Keratinocyte (primary cell): ENCODE data around the gene CPN2. TPM values are rescaled to one million over a fixed set of nuclear protein-coding genes. Genes with fewer than 3 reads are reported as not detected.

ENCODE experiments used
- DNase-seq: peaks from one replicate; pipeline ENCODE4 v3.0.0-alpha.2; 2011; ENCODE audit warnings: low read depth, missing footprints, low spot score
- FAIRE-seq: peaks from 2 replicates; lab custom pipeline; 2011; peaks lifted over from hg19 to GRCh38; lab: Jason Lieb, UNC
- H2AFZ ChIP-seq: 2 replicates; pipeline ENCODE4 v1.6.0; 2012; ENCODE audit warnings: low read length, control low read depth, inconsistent platforms; ENCODE audit not compliant: control insufficient read depth
- H3K27ac ChIP-seq: 2 replicates; pipeline ENCODE4 v1.5.1; 2011; ENCODE audit warnings: low read length; ENCODE audit not compliant: control insufficient read depth, insufficient read depth
- H3K27me3 ChIP-seq: 3 replicates; pipeline ENCODE4 v1.6.0; 2011; ENCODE audit warnings: low read length; ENCODE audit not compliant: control insufficient read depth, insufficient read depth; ENCODE audit errors: extremely low read depth
- H3K36me3 ChIP-seq, 2 experiments: 2 replicates in 1 of 2; 3 replicates in 1 of 2; pipeline ENCODE4 v1.5.1; 2011; ENCODE audit warnings: low read length in 2 of 2, mild to moderate bottlenecking in 1 of 2; ENCODE audit not compliant: control insufficient read depth in 2 of 2, insufficient read depth in 2 of 2; ENCODE audit errors: extremely low read depth in 1 of 2
- H3K4me1 ChIP-seq: 3 replicates; pipeline ENCODE4 v1.5.1; 2011; ENCODE audit warnings: low read length; ENCODE audit not compliant: control insufficient read depth, insufficient read depth; ENCODE audit errors: extremely low read depth
- H3K4me2 ChIP-seq: 3 replicates; pipeline ENCODE4 v1.6.0; 2011; ENCODE audit warnings: low read depth, low read length; ENCODE audit not compliant: control insufficient read depth, insufficient read depth; ENCODE audit errors: extremely low read depth
- H3K4me3 ChIP-seq, 3 experiments: fragments of 200-600 bp in 1 of 3; sonication (generic) in 1 of 3; 2 replicates in 2 of 3; 3 replicates in 1 of 3; pipeline ENCODE4 v1.5.1; 2011 to 2016; ENCODE audit warnings: low read length in 3 of 3, mild to moderate bottlenecking in 3 of 3, control low read depth in 2 of 3, inconsistent platforms in 1 of 3, low read depth in 1 of 3, mixed read lengths in 1 of 3, mixed run types in 1 of 3, moderate library complexity in 1 of 3; ENCODE audit not compliant: control insufficient read depth in 2 of 3, insufficient read depth in 2 of 3; ENCODE audit errors: extremely low read depth in 1 of 3
- H3K79me2 ChIP-seq: 2 replicates; pipeline ENCODE4 v1.6.0; 2012; ENCODE audit warnings: low read length; ENCODE audit not compliant: control insufficient read depth, insufficient read depth
- H3K9ac ChIP-seq: 3 replicates; pipeline ENCODE4 v1.6.0; 2011; ENCODE audit warnings: low read length; ENCODE audit not compliant: control insufficient read depth, insufficient read depth; ENCODE audit errors: extremely low read depth
- H3K9me1 ChIP-seq: 3 replicates; pipeline ENCODE4 v1.6.0; 2011; ENCODE audit warnings: low read length; ENCODE audit not compliant: control insufficient read depth, insufficient read depth; ENCODE audit errors: extremely low read depth
- H3K9me3 ChIP-seq: 2 replicates; pipeline ENCODE4 v1.5.1; 2012; ENCODE audit warnings: low read depth, low read length; ENCODE audit not compliant: control insufficient read depth
- H4K20me1 ChIP-seq: 3 replicates; pipeline ENCODE4 v1.6.0; 2011; ENCODE audit warnings: low read length; ENCODE audit not compliant: control insufficient read depth, insufficient read depth; ENCODE audit errors: extremely low read depth
- CTCF ChIP-seq, 3 experiments: IDR thresholded peaks in 1 of 3; conservative IDR thresholded peaks in 1 of 3; optimal IDR thresholded peaks in 1 of 3; 2 replicates in 2 of 3; 3 replicates in 1 of 3; pipeline versions ENCODE3 to v1.5.1; 2011; ENCODE audit warnings: low read length in 3 of 3, mild to moderate bottlenecking in 3 of 3, moderate library complexity in 2 of 3, control low read depth in 1 of 3, inconsistent platforms in 1 of 3; ENCODE audit not compliant: insufficient read depth in 2 of 3; ENCODE audit errors: extremely low read depth in 1 of 3
- EZH2 ChIP-seq: IDR thresholded peaks from one replicate; pipeline ENCODE4 v1.6.1; 2012; ENCODE audit warnings: inconsistent platforms, mild to moderate bottlenecking, low read length, moderate library complexity
- dilution Hi-C: fragments of 300-500 bp; cut with MboI; formaldehyde crosslinking; loops from one replicate; pipeline ENCODE4 v1.7.0; 2020; ENCODE audit warnings: low sequenced_read_pairs; ENCODE audit not compliant: extremely low pct_ligation_motif_present
- polyA plus RNA-seq, 5 experiments: library from polyadenylated mRNA; depleted of rRNA in 3 of 5; stranded (reverse) in 3 of 5; stranded (forward) in 1 of 5; unstranded in 1 of 5; fragments of >200 nt; gene quantifications; 1 replicate in 1 of 5; 2 replicates in 3 of 5; 3 replicates in 1 of 5; pipeline versions ENCODE4 v1.2.1 to v1.2.3, GENCODE V29; 2011 to 2012; ENCODE audit warnings: missing spikeins in 2 of 5, low read depth in 1 of 5, low replicate concordance in 1 of 5

CPN2 gene
- polyA plus RNA-seq, 1 donor (not counting 4 experiments of a cell fraction or from before 2014, with no cell fraction given) = not detected

DNA sequence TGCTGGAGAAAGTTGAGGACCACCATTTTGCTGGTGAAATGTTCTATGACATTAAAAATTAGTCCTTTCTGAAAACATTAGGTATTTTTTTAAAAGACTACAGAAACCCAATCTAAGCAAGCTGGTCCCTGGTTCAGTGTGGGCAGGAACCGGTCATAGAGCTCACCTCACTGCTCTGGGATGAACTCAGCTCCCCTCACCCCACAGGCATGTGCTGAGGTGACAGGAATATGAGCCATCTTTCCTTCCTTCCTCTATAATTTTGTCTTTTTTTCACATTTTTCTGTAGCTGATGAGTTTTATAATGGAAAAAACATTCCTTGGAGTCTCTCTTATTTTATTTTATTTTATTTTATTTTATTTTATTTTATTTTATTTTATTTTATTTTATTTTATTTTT, 26.6 kb upstream of the CPN2 start:
- Histone ChIP-seq H3K4me2 (no peak overlapping the region), H2AFZ (no peak overlapping the region), H3K9ac (no peak overlapping the region), H3K4me3 (no peak overlapping the region), H4K20me1 (no peaks in the 10 kb centered on the region), H3K27ac (no peak overlapping the region), H3K79me2 (no peaks in the 10 kb centered on the region), H3K9me3 (no peaks in the 10 kb centered on the region), H3K27me3 (peaks cover 14% of the 10 kb centered on the region), H3K36me3 (no peaks in the 10 kb centered on the region), H3K4me1 (no peaks in the 10 kb centered on the region), H3K9me1 (no peaks in the 10 kb centered on the region)
- TF ChIP-seq EZH2 (no peak), CTCF (optimal IDR thresholded peaks at IDR 0.05 in 1 of 3, IDR thresholded peaks at IDR 0.05 in 1 of 3, conservative IDR thresholded peaks at IDR 0.05 in 1 of 3; ENCODE audit: extremely low read depth in 1 of 3, insufficient read depth in 2 of 3, low read length in 3 of 3) (no peak)
- dilution Hi-C loops = no loop called here
- no peak for FAIRE-seq
- no peak for DNase-seq

- H3K9me1 ChIP-seq = no peaks in the 10 kb centered on the region
- H3K79me2 ChIP-seq = no peaks in the 10 kb centered on the region
- dilution Hi-C loops = no loop called here
- H4K20me1 ChIP-seq = no peaks in the 10 kb centered on the region
- DNase-seq (no peak), FAIRE-seq (no peak)
- H3K9ac ChIP-seq = no peak overlapping the region
- no peaks in the 10 kb centered on the region for H3K36me3 ChIP-seq
- no peak overlapping the region for H3K27ac ChIP-seq
- no peak overlapping the region for H2AFZ ChIP-seq
- no peaks in the 10 kb centered on the region for H3K4me1 ChIP-seq
- H3K4me3 ChIP-seq = no peak overlapping the region
- H3K4me2 ChIP-seq = no peak overlapping the region
- peaks cover 10% of the 10 kb centered on the region for H3K27me3 ChIP-seq
- H3K9me3 ChIP-seq = no peaks in the 10 kb centered on the region
- TF ChIP-seq CTCF (optimal IDR thresholded peaks at IDR 0.05 in 1 of 3, IDR thresholded peaks at IDR 0.05 in 1 of 3, conservative IDR thresholded peaks at IDR 0.05 in 1 of 3; ENCODE audit: extremely low read depth in 1 of 3, insufficient read depth in 2 of 3, low read length in 3 of 3) = no peak
- no peak for TF ChIP-seq EZH2
Observed at GRCh38 chr3:194376241-194376560, 25.1 kb upstream of the CPN2 start.
